SK-N-MC (cell line): ENCODE data around the gene INPP4B.

Source experiments
- EZH2 ChIP-seq: fragments of 200-600 bp; sonication (generic); IDR thresholded peaks from one replicate; pipeline ENCODE4 v1.6.1; 2017; ENCODE audit warnings: antibody characterized with exemption
- FOXP2 ChIP-seq: optimal IDR thresholded peaks from 2 replicates; pipeline ENCODE3; 2011; ENCODE audit warnings: mild to moderate bottlenecking, moderate library complexity; ENCODE audit not compliant: insufficient read depth; ENCODE audit errors: extremely low read length, control extremely low read depth
- POLR2AphosphoS5 ChIP-seq: IDR thresholded peaks from 2 replicates; pipeline ENCODE4 v1.6.1; 2012; ENCODE audit warnings: mild to moderate bottlenecking, low read depth, low read length, borderline replicate concordance

DNA sequence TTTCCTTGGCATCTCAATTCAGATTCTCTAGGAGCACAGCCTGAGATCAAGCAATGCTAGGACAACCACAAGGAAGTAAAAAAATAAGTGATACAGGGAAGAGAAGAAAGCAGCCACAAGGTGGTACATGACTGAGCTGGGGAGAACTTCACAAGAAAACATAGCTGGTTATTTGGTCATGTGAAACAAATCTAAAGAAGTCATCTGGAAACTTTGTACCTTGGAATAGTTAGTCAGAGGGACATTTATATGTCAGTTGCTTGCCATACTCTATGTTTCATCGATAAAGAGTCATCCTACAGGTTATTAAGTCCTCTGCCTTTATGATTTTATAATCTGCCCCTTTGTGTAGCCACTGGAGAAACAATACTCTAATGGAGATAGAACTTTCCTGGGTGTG lies 634.7 kb downstream of the INPP4B start:
- TF ChIP-seq FOXP2 (no peak), POLR2AphosphoS5 (no peak), EZH2 (no peak)
